GM19043 (cell line): ENCODE data around the gene RNF168.
"Not testable (repeated sequence)": the region's sequence is repeated elsewhere in the genome, so short reads cannot be mapped to it uniquely, and the experiment has no call there.

Source experiments
- ATAC-seq: cut with Tn5 transposase; IDR thresholded peaks from one replicate; pipeline ENCODE4 v1.9.1; 2021; ENCODE audit warnings: low read depth; ENCODE audit not compliant: unreplicated experiment

The RNF168 gene

GRCh38 chr3:196472286-196472685, 31.3 kb downstream of the RNF168 start:
- ATAC-seq = no peak

GRCh38 chr3:196471551-196471950, 32.0 kb downstream of the RNF168 start:
- no peak for ATAC-seq

- not testable (repeated sequence) for ATAC-seq
These were observed 33.4 kb downstream of the RNF168 start for GRCh38 chr3:196470182-196470581.

- no peak for ATAC-seq
These were observed 39.8 kb downstream of the RNF168 start for GRCh38 chr3:196463804-196464203.

GRCh38 chr3:196463478-196463756, 40.2 kb downstream of the RNF168 start:
- no peak for ATAC-seq

GRCh38 chr3:196462680-196463477, 40.7 kb downstream of the RNF168 start:
- ATAC-seq = not testable (repeated sequence)

- ATAC-seq = no peak
These were observed 45.5 kb downstream of the RNF168 start for GRCh38 chr3:196458063-196458462.

GRCh38 chr3:196457470-196457869, 46.1 kb downstream of the RNF168 start:
- not testable (repeated sequence) for ATAC-seq

- ATAC-seq = no peak
These were observed 48.6 kb downstream of the RNF168 start for GRCh38 chr3:196454935-196455334.

- not testable (repeated sequence) for ATAC-seq
These were observed 58.2 kb downstream of the RNF168 start for GRCh38 chr3:196445391-196445790.

- no peak for ATAC-seq
These were observed 59.1 kb downstream of the RNF168 start for GRCh38 chr3:196444500-196444894.

- ATAC-seq = peak; percentile 35
These were observed 62.9 kb downstream of the RNF168 start for GRCh38 chr3:196440696-196441095.

GRCh38 chr3:196440041-196440537, 63.5 kb downstream of the RNF168 start:
- peak; percentile 40 for ATAC-seq

- ATAC-seq = peak; percentile 65
These were observed 71.3 kb downstream of the RNF168 start, which contains the start of gene UBXN7 for GRCh38 chr3:196432137-196432879. Gene UBXN7, minus strand, starts transcription at chr3:196432427. Its CDS starts 28 bp downstream, at chr3:196432399.

- peak; percentile 28 for ATAC-seq
These were observed 72.1 kb downstream of the RNF168 start for GRCh38 chr3:196431181-196432136.

GRCh38 chr3:196428041-196428440, 75.5 kb downstream of the RNF168 start:
- ATAC-seq = no peak

GRCh38 chr3:196424421-196424820, 79.1 kb downstream of the RNF168 start:
- ATAC-seq = not testable (repeated sequence)

- no peak for ATAC-seq
These were observed 80.4 kb downstream of the RNF168 start for GRCh38 chr3:196423044-196423781.

GRCh38 chr3:196421668-196422067, 81.9 kb downstream of the RNF168 start:
- not testable (repeated sequence) for ATAC-seq

GRCh38 chr3:196419386-196419785, 84.2 kb downstream of the RNF168 start:
- no peak for ATAC-seq
